GM19043 (cell line): ENCODE results near the gene EFCAB5.
"Not testable (repeated sequence)": the region's sequence is repeated elsewhere in the genome, so short reads cannot be mapped to it uniquely, and the experiment has no call there.

Experiments used
- ATAC-seq: cut with Tn5 transposase; IDR thresholded peaks from one replicate; pipeline ENCODE4 v1.9.1; 2021; ENCODE audit warnings: low read depth; ENCODE audit not compliant: unreplicated experiment

EFCAB5 gene

DNA sequence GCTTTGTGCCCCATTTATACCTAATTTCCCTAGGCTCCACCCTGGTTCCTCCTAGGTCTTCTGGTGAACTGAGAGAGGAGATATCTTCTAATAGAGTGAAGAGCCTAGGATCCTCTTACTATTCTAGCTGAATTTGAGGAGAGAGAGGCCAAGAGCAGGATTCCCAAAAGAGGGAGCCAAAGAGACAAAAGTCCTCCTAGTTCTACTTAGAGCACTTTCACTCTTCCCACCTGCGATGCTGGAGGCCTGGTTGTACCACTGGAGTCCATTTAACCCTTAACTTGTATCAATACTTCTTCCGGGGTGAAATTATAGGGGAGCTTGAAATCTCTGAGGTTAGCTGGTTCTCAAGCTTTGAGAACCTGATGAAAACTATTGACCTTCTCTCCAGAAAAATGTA lies 8.1 kb upstream of the EFCAB5 start:
- no peak for ATAC-seq

DNA sequence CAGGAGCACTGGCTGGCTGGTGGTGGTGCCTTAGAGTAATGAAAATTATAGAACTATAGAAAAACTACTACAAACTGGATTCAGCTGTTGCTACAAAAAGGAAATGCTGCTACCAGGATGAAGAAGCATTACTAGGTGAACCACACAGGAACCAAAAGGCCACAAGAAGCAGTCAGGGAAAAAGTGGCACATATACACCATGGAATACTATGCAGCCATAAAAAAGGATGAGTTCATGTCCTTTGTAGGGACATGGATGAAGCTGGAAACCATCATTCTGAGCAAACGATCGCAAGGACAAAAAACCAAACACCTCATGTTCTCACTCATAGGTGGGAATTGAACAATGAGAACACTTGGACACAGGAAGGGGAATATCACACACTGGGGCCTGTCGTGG lies 5.5 kb upstream of the EFCAB5 start:
- ATAC-seq, result not testable (repeated sequence)

DNA sequence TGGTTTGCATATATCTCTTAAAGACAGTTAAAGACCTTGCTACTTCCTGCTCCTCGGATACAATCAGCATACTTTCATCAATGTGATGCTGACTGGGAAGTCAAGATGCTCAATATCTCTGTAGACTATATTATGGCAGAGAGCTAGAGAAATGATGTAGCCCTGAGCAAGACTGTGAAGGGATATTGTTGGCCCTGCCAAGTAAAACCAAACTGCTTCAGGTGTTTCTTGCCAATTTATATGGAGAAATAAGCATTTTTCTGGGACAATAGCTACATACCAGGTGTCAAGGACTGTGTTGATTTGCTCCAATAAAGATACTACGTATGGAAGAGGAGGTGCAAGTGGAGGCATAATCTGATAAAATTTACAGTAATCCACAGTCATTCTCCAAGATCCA lies 4.7 kb upstream of the EFCAB5 start:
- ATAC-seq, result no peak

DNA sequence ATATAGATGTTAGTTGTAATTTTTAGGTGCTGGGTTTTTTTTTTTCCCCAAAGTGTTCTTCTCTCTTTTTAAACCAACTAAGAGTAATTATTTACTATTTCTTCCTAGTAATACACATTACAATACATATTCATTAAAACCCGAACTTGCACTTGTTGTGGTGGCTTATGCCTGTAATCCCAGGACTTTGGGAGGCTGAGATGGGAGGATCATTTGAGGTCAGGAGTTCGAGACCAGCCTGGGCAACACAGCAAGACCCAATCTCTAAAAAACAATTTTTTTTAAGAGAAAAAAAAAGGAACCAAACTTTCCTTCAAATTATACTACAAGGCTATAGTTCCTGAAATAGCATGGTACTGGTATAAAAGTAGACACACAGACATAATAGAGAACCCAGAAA lies 3.8 kb downstream of the EFCAB5 start:
- ATAC-seq, result no peak

DNA sequence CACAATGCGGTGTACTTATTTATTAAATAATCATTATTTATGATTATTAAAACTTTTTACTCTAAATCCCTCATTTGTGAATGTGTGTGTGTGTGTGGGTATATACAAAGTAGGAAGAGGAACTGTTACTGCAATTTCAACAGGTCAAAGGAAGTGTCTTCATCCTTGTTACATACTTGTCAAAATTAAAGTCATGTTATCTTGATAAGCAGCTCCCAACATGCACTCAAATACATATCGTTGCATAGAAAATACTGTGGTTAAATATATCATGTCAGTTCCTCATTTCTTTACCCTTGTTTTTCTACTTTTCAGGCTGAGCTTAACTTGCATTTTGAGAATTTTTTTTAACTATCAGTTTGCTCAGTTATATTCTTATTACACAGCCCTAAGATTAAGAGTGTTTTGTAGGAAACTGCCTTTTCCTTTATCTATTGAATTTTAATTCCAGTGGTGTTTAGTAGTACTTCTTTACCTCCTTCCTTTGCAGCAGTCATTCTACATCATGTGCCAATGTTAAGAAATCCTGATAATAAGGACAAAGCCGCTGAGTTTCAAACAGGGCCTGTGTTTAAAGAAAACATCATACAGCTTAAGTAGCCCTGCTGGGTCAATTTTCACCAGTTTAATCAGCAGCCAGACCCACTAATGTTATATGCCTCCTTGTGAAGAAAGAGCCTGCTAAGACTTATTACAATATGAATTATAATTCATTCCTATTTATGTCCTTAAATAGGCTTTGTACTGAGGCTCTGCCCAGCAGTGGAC lies 7.2 kb downstream of the EFCAB5 start:
- no peak for ATAC-seq

DNA sequence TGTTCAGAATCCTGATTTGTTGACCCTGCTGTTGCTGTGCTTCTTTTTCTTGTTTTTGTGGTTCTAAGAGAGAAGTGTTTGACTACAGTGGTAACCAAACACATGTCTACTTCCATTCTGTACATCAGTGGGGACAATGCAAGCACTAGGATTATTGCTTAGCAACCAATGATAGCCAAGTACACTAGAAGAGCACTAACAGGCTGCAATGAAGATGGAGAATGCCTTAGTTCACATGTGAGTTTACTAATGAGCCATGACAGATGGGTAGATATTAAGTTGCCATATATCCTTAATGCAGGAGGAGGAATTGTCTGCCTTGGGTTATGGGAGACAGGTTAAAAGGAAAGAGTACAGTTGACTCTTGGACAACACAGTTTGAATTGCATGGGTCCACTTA lies 8.3 kb downstream of the EFCAB5 start:
- no peak for ATAC-seq

DNA sequence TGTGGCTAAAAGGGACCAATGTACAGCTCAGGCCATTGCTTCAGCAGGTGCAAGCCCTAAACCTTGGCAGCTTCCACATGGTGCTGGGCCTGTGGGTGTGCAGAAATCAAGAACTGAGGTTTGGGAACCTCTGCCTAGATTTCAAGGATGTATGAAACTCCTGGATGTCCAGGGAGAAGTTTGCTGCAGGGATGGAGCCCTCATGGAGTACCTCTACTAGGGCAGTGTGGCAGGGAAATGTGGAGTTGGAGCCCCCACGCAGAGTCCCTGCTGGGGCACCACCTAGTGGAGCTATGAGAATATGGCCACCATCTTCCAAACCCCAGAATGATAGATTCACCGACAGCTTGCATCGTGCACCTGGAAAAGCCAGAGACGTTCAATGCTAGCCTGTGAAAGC lies 13.0 kb downstream of the EFCAB5 start:
- no peak for ATAC-seq

DNA sequence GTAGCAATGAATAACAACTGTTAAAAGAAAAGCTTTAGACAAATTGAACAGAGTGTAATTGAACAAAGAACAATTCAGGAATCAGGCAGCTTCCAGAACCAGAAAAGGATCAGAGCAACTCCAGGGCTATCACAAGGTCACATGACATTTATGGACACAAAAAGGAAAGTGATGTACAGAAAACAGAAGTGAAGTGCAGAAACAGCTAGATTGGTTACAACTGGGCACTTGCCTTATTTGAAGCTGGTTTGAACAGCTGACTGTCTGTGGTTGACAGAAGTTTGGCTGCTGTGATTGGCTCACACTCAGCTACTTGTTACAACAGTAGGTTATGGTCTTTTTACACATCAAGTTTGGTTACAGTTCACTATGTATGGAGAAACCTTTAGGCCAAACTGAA lies 14.8 kb downstream of the EFCAB5 start:
- ATAC-seq, result no peak

DNA sequence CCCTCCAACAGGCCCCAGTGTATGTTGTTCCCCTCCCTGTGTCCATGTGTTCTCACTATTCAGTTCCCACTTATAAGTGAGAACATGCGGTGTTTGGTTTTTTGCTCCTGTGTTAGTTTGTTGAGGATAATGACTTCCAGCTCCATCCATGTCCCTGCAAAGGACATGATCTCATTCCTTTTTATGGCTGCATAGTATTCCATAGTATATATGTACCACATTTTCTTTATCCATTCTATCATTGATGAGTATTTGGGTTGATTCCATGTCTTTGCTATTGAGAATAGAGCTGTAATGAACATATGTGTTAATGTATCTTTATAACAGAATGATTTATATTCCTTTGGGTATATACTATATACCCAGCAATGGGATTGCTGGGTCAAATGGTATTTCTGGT lies 16.1 kb downstream of the EFCAB5 start:
- not testable (repeated sequence) for ATAC-seq

DNA sequence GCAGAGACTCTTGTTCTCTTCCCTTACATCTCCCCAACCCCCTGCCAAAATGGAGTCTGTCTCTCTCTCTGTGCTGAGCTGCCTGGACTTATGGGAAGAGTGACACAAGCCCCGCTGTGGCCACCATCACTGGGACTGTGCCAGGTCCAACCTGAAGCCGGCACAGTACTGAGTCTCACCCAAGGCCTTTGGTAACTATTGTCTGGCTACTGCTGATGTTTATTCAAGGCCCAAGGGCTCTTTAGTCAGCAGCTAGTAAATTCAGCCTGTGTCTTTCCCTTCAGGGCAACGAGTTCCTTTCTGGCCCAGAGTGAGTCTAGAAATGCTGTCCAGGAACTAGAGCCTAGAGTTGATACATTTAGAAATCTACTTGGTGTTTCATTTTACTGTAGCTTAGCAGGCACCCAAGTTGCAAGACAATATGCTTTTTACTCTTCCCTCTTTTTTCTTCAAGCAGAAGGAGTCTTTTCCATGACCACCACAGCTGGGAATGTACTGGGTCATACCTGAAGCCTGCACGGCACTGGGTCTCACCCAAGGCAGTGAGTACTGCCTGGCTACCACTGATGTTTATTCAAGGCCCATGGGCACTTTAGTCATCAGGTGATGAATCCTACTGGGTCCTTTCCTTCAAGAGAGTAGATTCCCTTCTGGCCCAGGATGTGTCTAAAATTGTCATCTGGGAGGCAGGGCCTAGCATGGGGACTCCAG lies 17.7 kb downstream of the EFCAB5 start:
- no peak for ATAC-seq

DNA sequence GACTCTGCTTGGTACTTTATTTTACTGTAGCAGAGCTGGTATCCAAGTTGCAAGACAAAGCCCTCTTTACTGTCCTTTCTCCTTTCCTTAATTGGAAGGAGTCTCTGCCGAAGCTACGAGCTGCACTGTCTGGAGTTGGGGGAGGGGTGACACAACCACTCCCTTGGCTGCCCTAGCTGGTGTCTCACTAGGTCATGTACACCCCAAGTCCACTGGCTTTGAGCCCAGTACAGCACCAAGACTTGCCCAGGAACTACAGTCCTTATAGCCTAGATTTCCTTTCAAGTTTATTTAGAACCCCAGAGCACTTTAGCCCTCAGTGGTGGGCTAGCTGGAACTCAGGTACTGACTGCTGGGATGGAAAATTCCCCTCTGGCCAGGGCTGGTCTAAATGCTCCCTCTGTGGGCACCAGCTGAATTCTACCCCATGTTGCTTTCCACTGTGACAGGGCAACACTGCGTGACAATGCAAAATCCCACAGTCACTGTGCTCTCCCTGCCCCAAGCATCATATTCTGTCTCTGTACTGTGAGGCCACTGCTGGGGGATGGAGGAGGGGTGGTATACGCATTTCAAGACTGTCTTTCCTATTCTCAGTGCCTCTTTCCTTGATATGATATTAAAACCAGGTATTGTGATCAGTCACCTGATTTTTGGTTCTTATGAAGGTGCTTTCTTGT lies 18.4 kb downstream of the EFCAB5 start:
- ATAC-seq, result no peak

DNA sequence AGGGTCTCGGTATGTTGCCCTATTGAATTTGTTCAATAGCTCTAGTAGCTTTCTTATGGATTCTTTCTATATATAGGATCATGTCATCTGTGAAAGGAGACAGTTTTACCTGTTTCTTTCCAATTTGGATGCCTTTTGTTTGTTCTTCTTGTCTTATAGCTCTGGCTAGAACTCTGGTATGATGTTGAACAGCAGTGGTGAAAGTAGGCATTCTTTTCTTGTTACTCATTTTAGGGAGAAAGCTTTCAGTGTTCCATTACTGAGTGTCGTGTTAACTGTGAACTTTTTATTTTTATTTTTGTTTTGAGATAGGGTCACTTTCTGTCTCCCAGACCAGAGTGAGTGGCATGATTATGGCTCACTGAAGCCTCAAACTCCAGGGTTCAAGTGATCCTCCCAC lies 21.2 kb downstream of the EFCAB5 start:
- no peak for ATAC-seq

DNA sequence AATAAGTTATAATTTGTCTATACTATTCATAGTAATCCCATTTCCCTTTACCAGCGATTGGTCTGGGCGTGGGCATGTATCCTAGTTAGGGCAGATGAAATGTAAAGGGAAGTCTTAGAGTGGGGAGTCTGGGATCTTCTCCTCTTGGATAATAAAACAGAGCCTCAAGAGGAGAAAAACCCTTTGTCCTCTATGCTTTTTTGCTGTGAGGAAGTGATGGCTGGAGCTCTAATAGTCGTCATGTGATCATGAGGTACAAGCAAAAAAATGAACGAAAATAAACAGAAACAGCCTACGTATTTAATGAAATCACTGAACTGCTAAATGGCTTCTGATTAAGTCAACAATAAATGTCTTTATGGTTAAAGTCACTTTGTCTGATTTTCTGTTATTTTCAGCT lies 26.8 kb downstream of the EFCAB5 start:
- no peak for ATAC-seq

DNA sequence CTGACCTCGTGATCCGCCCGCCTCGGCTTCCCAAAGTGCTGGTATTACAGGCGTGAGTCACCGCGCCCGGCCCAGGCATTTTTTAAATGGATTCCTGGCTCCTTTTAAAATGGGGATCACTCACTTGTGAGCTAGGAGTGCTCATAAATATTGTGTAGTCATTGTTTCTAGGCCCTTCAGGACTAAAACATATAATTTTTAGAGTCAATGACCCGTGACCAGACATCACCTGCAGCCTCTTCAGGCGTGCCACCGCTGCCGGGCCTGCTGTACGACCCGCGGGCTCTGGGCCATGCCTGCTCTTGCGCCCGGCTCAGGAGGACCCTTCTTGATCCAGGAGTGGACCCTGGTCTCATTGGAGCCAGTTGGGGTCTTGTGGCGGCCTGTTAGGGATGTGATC lies 30.8 kb downstream of the EFCAB5 start:
- ATAC-seq, result no peak

DNA sequence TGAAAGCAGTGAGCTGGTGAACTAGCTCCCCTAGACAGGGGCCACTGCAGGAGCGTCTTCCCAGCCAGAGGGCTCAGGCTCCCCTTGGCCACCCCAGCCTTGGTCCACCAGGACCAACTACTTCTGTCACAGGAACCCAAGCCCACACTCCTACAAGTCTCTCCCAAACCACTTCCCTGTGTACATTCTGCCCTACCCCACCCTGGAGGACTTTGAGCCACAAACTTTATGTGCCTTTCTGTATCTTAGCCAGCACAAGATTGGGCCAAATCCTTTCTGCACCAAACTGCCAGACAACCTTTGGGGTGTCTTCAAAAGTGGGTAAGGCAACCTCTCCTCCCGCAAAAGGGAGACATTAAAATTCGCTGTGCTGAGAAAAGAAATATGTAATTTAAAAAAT lies 31.6 kb downstream of the EFCAB5 start:
- ATAC-seq, result no peak

DNA sequence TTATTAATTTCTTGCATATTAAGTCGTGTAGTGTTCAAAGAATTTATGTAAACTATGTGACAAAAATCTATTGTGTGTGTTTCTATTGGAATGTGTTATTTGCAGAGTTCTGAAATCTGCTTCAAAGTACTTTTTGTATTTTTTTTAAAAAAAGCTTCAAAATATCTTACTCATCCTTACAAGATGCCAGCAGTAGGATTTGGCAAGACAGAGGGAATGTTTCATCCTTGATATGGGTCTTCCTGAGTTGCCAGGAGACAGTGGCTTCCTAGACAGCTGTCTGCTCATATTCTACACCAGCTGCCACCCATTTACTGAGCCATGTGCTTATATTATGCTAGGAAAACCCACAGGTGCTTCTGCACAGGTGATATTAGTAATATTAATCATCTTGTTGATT lies 36.4 kb downstream of the EFCAB5 start:
- ATAC-seq, result no peak

DNA sequence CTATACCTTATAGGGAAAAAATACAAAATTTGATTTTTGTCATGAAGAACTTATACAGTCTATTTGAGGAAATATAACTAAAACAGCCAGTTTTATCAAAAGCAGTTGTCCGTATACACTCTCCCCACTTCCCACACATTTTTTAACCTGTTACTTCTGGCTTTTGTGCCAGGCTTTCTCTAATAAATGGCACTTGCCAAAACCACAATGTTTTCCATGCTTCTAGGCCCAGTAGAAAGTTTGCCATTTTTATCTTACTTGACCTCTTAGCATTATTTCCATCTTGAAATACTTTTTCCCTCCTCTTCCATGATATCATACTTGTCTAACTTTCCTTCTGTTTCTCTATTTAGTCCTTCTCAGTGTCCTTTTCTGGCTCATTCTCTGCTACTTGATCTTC lies 38.8 kb downstream of the EFCAB5 start:
- ATAC-seq, result no peak

DNA sequence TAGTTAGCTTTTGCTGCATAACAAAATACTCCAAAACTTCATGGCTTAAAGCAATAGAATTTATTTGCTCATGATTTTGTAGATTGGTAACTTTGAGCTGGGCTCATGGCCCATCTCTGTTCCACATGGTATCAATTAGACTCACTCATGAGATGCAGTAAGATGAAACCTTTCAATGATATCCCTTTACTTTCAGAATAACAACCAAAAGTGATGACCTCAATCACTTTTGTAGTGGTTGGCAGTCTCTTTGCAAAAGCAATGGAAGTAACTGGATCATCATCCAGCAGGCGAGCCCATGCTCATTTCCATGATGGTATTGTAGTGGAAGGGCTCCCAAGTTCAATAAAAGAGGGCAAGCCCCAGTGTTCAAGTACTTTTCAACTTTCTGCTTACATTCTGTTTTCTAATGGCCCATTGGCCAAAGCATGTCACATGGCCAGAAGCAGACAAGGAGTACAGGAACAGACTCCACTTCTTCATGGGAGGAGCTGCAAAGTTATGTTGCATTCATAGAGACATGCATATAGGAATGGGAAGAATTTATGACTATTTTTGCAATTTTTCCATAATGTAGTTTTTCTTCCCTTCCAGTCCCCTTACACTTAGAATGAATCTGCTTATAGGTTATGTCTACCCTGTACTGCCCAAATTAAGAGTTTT lies 41.7 kb downstream of the EFCAB5 start:
- ATAC-seq, result no peak

DNA sequence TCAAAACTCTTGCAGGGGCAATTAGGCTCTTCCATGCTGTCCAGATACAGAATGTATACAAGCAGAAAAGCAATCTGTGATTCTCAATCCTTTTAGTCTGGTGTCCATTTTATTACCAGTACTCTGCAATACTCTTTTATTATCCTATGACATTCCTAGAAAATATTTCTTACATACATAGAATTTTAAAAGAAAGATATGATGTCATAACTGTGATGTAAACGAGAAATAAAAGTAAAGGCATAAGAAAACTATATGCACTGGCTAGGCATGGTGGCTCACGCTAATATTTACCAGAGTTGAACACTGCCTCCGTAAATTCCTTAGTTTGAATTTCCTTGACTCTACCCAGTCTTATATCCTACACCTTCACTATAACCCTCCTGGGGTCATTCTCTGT lies 55.0 kb downstream of the EFCAB5 start:
- no peak for ATAC-seq

DNA sequence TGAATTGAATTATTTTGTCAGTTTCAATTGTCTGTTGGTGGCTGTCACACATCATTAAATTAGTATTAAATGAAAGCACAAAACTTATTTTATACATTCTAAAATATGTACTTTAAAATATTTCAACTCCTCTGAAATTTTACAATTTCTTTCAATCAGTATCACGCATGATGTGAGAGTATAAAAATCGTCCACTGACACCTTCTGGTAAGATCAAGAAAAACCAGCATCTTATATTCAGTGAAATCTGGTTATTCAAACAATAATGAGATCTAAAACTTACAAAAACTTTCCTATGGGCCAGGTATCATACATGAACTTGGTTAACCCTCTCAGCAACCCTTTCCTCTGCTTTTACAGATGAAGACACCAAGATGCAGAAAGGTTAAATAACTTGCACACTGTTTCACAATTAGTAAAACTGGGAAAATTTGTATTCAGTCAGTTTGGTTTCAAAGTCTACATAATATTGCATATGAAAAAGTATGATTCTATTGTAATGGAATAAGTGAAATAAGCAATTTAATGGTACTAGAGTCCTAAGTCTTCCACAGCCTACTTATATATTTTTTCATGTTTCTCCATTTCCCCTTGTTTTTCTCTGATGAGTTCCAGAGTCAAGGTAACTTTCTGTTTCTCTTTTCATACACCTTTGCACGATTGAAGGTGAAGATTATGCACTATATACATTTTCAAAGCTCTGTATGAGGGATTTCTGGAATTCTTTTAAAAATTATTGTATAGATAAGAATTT lies 58.7 kb downstream of the EFCAB5 start:
- ATAC-seq, result no peak
